Mucosa of descending colon (tissue), 3 donors: ENCODE data around the gene TTC1. TPM values are rescaled to one million over a fixed set of nuclear protein-coding genes. Genes with fewer than 3 reads are reported as not detected.

ENCODE experiments used
- ATAC-seq: fragments of 200-7000 bp; cut with Tn5 transposase; one replicate; pipeline ENCODE4 v1.9.1; 2020; ENCODE audit warnings: mild to moderate bottlenecking, moderate library complexity
- DNase-seq, 3 donors: peaks; one replicate each; pipeline ENCODE4 v3.0.0-alpha.2; 2020
- H3K36me3 ChIP-seq: fragments of 200-600 bp; one replicate; pipeline ENCODE4 v1.8.0; 2021; ENCODE audit warnings: low read depth, mild to moderate bottlenecking
- H3K4me1 ChIP-seq: fragments of 200-600 bp; one replicate; pipeline ENCODE4 v1.8.0; 2021; ENCODE audit warnings: low read depth, mild to moderate bottlenecking
- H3K4me3 ChIP-seq: fragments of 200-600 bp; one replicate; pipeline ENCODE4 v1.8.0; 2021; ENCODE audit warnings: mild to moderate bottlenecking
- H3K9me3 ChIP-seq: fragments of 200-600 bp; one replicate; pipeline ENCODE4 v1.8.0; 2021; ENCODE audit warnings: mild to moderate bottlenecking
- CTCF ChIP-seq: fragments of 200-600 bp; IDR thresholded peaks from one replicate; pipeline ENCODE4 v1.8.0; 2022; ENCODE audit warnings: antibody characterized with exemption, mild to moderate bottlenecking
- intact Hi-C, 2 donors: fragments of 100-400 bp; cut with DNase I in 1 of 2; cut with micrococcal nuclease in 1 of 2; formaldehyde crosslinking; loops; one replicate each; pipeline versions ENCODE4 v1.11.0 to v1.11.1; 2022; cut with DNase I, micrococcal nuclease
- total RNA-seq, 3 donors: library from RNA; stranded (reverse); fragmentation: NEBNext Ultra II Directional in 2 of 3; extraction: Animal tissue kit (Norgen Biotek cat#: 25700) in 2 of 3; gene quantifications; one replicate each; pipeline versions ENCODE4 v1.2.1 to v1.2.4, GENCODE V29; 2021 to 2023
- donor health status: DM: no; HTN: no; CAD: no; lungs with moderate emphysema.
- donor health status: DM: no; HTN: no; CAD: no.
- donor health status: DM: no; HTN: yes; CAD: no.

TTC1 gene
- total RNA-seq, 3 donors from 2014 or later: 42.6 to 54.7 (median 46.6) TPM

- Histone ChIP-seq H3K4me3 (no peak overlapping the region), H3K9me3 (no peaks in the 10 kb centered on the region), H3K36me3 (no peaks in the 10 kb centered on the region), H3K4me1 (no peaks in the 10 kb centered on the region)
- peak; percentile 48 for ATAC-seq
- no peak for TF ChIP-seq CTCF
- no peak for DNase-seq
- intact Hi-C loops: no loop called here
Measured at GRCh38 chr5:160049099-160049498, 40.2 kb downstream of the TTC1 start.

- Histone ChIP-seq H3K36me3 (no peaks in the 10 kb centered on the region), H3K4me1 (no peaks in the 10 kb centered on the region), H3K4me3 (no peak overlapping the region), H3K9me3 (no peaks in the 10 kb centered on the region)
- no peak for DNase-seq
- no peak for TF ChIP-seq CTCF
- intact Hi-C loops: no loop called here
- ATAC-seq: no peak
Measured at GRCh38 chr5:160054047-160054446, 45.1 kb downstream of the TTC1 start.

GRCh38 chr5:160054831-160055230 lies 45.9 kb downstream of the TTC1 start:
- no peak overlapping the region for H3K4me3 ChIP-seq
- TF ChIP-seq CTCF: no peak
- DNase-seq: peak in 1 of 3 donors; percentile 59
- peak; percentile 100 for ATAC-seq
- intact Hi-C loops: no loop called here
- no peaks in the 10 kb centered on the region for H3K4me1 ChIP-seq
- H3K9me3 ChIP-seq: no peaks in the 10 kb centered on the region
- no peaks in the 10 kb centered on the region for H3K36me3 ChIP-seq

- ATAC-seq: no peak
- Histone ChIP-seq H3K36me3 (no peaks in the 10 kb centered on the region), H3K4me3 (no peak overlapping the region), H3K9me3 (no peaks in the 10 kb centered on the region), H3K4me1 (no peaks in the 10 kb centered on the region)
- TF ChIP-seq CTCF: no peak
- no peak for DNase-seq
- intact Hi-C loops: no loop called here
Measured at GRCh38 chr5:160057256-160057655, 48.3 kb downstream of the TTC1 start.

GRCh38 chr5:160060001-160060400 lies 51.1 kb downstream of the TTC1 start:
- TF ChIP-seq CTCF: no peak
- Histone ChIP-seq H3K36me3 (no peaks in the 10 kb centered on the region), H3K4me1 (no peaks in the 10 kb centered on the region), H3K9me3 (no peaks in the 10 kb centered on the region), H3K4me3 (no peak overlapping the region)
- ATAC-seq (no peak), DNase-seq (no peak)
- intact Hi-C loops: no loop called here

- ATAC-seq: no peak
- DNase-seq: no peak
- no peak overlapping the region for H3K4me3 ChIP-seq
- intact Hi-C loops: no loop called here
- no peaks in the 10 kb centered on the region for H3K9me3 ChIP-seq
- TF ChIP-seq CTCF: no peak
- peaks cover 12% of the 10 kb centered on the region for H3K4me1 ChIP-seq
- H3K36me3 ChIP-seq: no peaks in the 10 kb centered on the region
Measured at GRCh38 chr5:160061770-160062169, 52.8 kb downstream of the TTC1 start.
